ENCODE measurements around the gene PLXDC2.

GRCh38 chr10:20288060-20288459, 471.8 kb downstream of the PLXDC2 start:
- TF ChIP-seq CTCF (IDR thresholded peaks at IDR 0.05) (no peak), POLR2AphosphoS5 (IDR thresholded peaks at IDR 0.05) (no peak)
